SK-N-SH (cell line): ENCODE data around the gene PHEX. TPM values are rescaled to one million over a fixed set of nuclear protein-coding genes. Genes with fewer than 3 reads are reported as not detected.

Experiments used
- CTCF ChIA-PET: fragments of 300-600, 350-600 bp; formaldehyde crosslinking; extraction: SDS; loops from one replicate; lab custom pipeline; 2021; lab: Yijun Ruan, JAX
- POLR2A ChIA-PET: fragments of 350-600 bp; sonication (Branson Sonifier 250); formaldehyde crosslinking; extraction: SDS; loops from one replicate; lab custom pipeline; 2020; ENCODE audit warnings: antibody characterized with exemption, inconsistent platforms; lab: Yijun Ruan, JAX
- DNase-seq: peaks from one replicate; pipeline ENCODE4 v3.0.0; 2012
- H2AFZ ChIP-seq: fragments of 200-600 bp; sonication (generic); 2 replicates; pipeline ENCODE4 v1.8.1; 2016; ENCODE audit warnings: antibody characterized with exemption, mild to moderate bottlenecking, low read depth
- H3F3A ChIP-seq: fragments of 200-600 bp; sonication (generic); replicated peaks from 2 replicates; pipeline ENCODE3; 2016; ENCODE audit warnings: antibody characterized with exemption, mild to moderate bottlenecking; ENCODE audit not compliant: insufficient read depth
- H3K27ac ChIP-seq, 2 experiments: fragments of 200-500 bp in 1 of 2; fragments of 200-600 bp in 1 of 2; sonication (Bioruptor generic) in 1 of 2; sonication (generic), shearing (Covaris generic) in 1 of 2; 2 replicates each; pipeline versions ENCODE4 v1.5.1 to v1.6.1; 2014 to 2016; ENCODE audit warnings: low read depth in 2 of 2, inconsistent platforms in 1 of 2, low read length in 1 of 2, mild to moderate bottlenecking in 1 of 2, mixed read lengths in 1 of 2
- H3K27me3 ChIP-seq: fragments of 200-600 bp; sonication (generic), shearing (Covaris generic); 2 replicates; pipeline ENCODE4 v1.6.1; 2016; ENCODE audit warnings: mixed run types; ENCODE audit not compliant: insufficient read depth
- H3K36me3 ChIP-seq, 2 experiments: fragments of 200-500 bp in 1 of 2; fragments of 200-600 bp in 1 of 2; sonication (Bioruptor generic) in 1 of 2; sonication (generic) in 1 of 2; replicated peaks in 1 of 2; 2 replicates each; pipeline versions ENCODE3 to v1.5.1; 2014 to 2016; ENCODE audit warnings: low read length in 1 of 2, mild to moderate bottlenecking in 1 of 2; ENCODE audit not compliant: insufficient read depth in 2 of 2, control insufficient read depth in 1 of 2
- H3K4me1 ChIP-seq, 2 experiments: fragments of 200-500 bp in 1 of 2; fragments of 200-600 bp in 1 of 2; sonication (Bioruptor generic) in 1 of 2; sonication (generic), shearing (Covaris generic) in 1 of 2; 2 replicates each; pipeline versions ENCODE4 v1.5.1 to v1.6.1; 2014 to 2016; ENCODE audit warnings: low read depth in 1 of 2, low read length in 1 of 2, mixed run types in 1 of 2; ENCODE audit not compliant: insufficient read depth in 2 of 2, control insufficient read depth in 1 of 2
- H3K4me2 ChIP-seq: fragments of 200-600 bp; sonication (generic), shearing (Covaris generic); 2 replicates; pipeline ENCODE4 v1.6.1; 2017; ENCODE audit warnings: mixed run types
- H3K4me3 ChIP-seq, 2 experiments: fragments of 200-500 bp in 1 of 2; fragments of 200-600 bp in 1 of 2; sonication (Bioruptor generic) in 1 of 2; sonication (generic), shearing (Covaris generic) in 1 of 2; 2 replicates each; pipeline versions ENCODE4 v1.5.1 to v1.8.1; 2014 to 2016; ENCODE audit warnings: low read depth in 2 of 2, inconsistent platforms in 1 of 2, low read length in 1 of 2, mild to moderate bottlenecking in 1 of 2, mixed read lengths in 1 of 2, moderate library complexity in 1 of 2
- H3K79me2 ChIP-seq: fragments of 200-600 bp; sonication (generic); 2 replicates; pipeline ENCODE4 v1.8.1; 2017; ENCODE audit warnings: mild to moderate bottlenecking; ENCODE audit not compliant: insufficient read depth
- H3K9ac ChIP-seq: fragments of 200-600 bp; sonication (generic); 2 replicates; pipeline ENCODE4 v1.6.1; 2017; ENCODE audit warnings: mixed run types
- H3K9me2 ChIP-seq: fragments of 200-600 bp; sonication (generic); 2 replicates; pipeline ENCODE4 v1.6.1; 2017; ENCODE audit warnings: mixed run types
- H3K9me3 ChIP-seq: fragments of 200-600 bp; sonication (generic); 2 replicates; pipeline ENCODE4 v1.6.1; 2017; ENCODE audit warnings: mixed run types, mild to moderate bottlenecking, moderate library complexity
- H4K20me1 ChIP-seq: fragments of 200-600 bp; sonication (generic); 2 replicates; pipeline ENCODE4 v1.6.1; 2017; ENCODE audit warnings: mild to moderate bottlenecking, mixed run types; ENCODE audit not compliant: insufficient read depth
- CTCF ChIP-seq: fragments of 200-600 bp; sonication (generic); IDR thresholded peaks from 2 replicates; pipeline ENCODE4 v1.6.1; 2017; ENCODE audit warnings: antibody characterized with exemption, mild to moderate bottlenecking, moderate library complexity
- ELF1 ChIP-seq: IDR thresholded peaks from 2 replicates; pipeline ENCODE4 v1.4.0; 2012
- EP300 ChIP-seq, 2 experiments: IDR thresholded peaks; 2 replicates each; pipeline versions ENCODE4 v1.4.0 to v1.6.1; 2012; ENCODE audit warnings: borderline replicate concordance in 1 of 2, low read depth in 1 of 2, low read length in 1 of 2
- EZH2phosphoT487 ChIP-seq: fragments of 200-600 bp; sonication (generic); IDR thresholded peaks from 2 replicates; pipeline ENCODE4 v1.6.1; 2017; ENCODE audit warnings: low read depth, mixed run types, mild to moderate bottlenecking, antibody characterized with exemption, moderate library complexity, borderline replicate concordance
- FOXJ3 ChIP-seq: sonication (generic); formaldehyde crosslinking; IDR thresholded peaks from 2 replicates; pipeline ENCODE4 v1.5.1; 2020; ENCODE audit warnings: mild to moderate bottlenecking, missing genetic modification reagents
- GATA2 ChIP-seq: sonication (generic); formaldehyde crosslinking; IDR thresholded peaks from 2 replicates; pipeline ENCODE4 v1.5.0; 2020; ENCODE audit warnings: mild to moderate bottlenecking, missing genetic modification reagents
- IRF3 ChIP-seq: fragments of 150-350 bp; IDR thresholded peaks from 2 replicates; pipeline ENCODE4 v1.6.1; 2016; ENCODE audit warnings: mild to moderate bottlenecking, low read depth, low read length
- JUND ChIP-seq: IDR thresholded peaks from 2 replicates; pipeline ENCODE4 v1.4.0; 2012
- MEF2A ChIP-seq: IDR thresholded peaks from 2 replicates; pipeline ENCODE4 v1.4.0; 2012; ENCODE audit warnings: low read depth, borderline replicate concordance
- NFIC ChIP-seq: IDR thresholded peaks from 2 replicates; pipeline ENCODE4 v1.4.0; 2012; ENCODE audit warnings: borderline replicate concordance
- NRF1 ChIP-seq: IDR thresholded peaks from 2 replicates; pipeline ENCODE4 v1.6.1; 2012; ENCODE audit warnings: low read depth, mild to moderate bottlenecking, low read length
- PBX3 ChIP-seq: IDR thresholded peaks from 2 replicates; pipeline ENCODE4; 2012
- POLR2AphosphoS5 ChIP-seq: IDR thresholded peaks from 2 replicates; pipeline ENCODE4 v1.6.1; 2012; ENCODE audit warnings: low read depth, low read length
- RAD21 ChIP-seq: IDR thresholded peaks from 2 replicates; pipeline ENCODE4 v1.6.1; 2012; ENCODE audit warnings: mild to moderate bottlenecking, low read length
- RFX5 ChIP-seq: IDR thresholded peaks from 2 replicates; pipeline ENCODE4 v1.6.1; 2012; ENCODE audit warnings: mild to moderate bottlenecking, improper control_type of control experiment, low read length
- SMC3 ChIP-seq: IDR thresholded peaks from 2 replicates; pipeline ENCODE4 v1.6.1; 2012; ENCODE audit warnings: low read depth, low read length, improper control_type of control experiment
- TCF12 ChIP-seq: IDR thresholded peaks from 2 replicates; pipeline ENCODE4 v1.4.0; 2012
- USF2 ChIP-seq: fragments of 150-350 bp; IDR thresholded peaks from 2 replicates; pipeline ENCODE4 v1.6.1; 2017; ENCODE audit warnings: antibody characterized with exemption, low read length, low read depth, borderline replicate concordance
- YY1 ChIP-seq: IDR thresholded peaks from 2 replicates; pipeline ENCODE4 v1.4.0; 2012; ENCODE audit warnings: low read depth, mild to moderate bottlenecking
- ZBTB33 ChIP-seq: IDR thresholded peaks from 2 replicates; pipeline ENCODE4 v1.4.0; 2012; ENCODE audit warnings: low read depth, borderline replicate concordance
- WGBS: methylation state at CpG from one replicate; pipeline ENCODE4 v1.1.6; 2017; ENCODE audit warnings: low lambda C conversion rate; 5-methylcytosine and 5-hydroxymethylcytosine counted together
- polyA plus RNA-seq, 3 experiments: library from polyadenylated mRNA; depleted of rRNA; stranded (reverse); fragments of >200 nt; gene quantifications; 2 replicates each; pipeline ENCODE4 v1.2.3, GENCODE V29; 2012

Gene PHEX
- polyA plus RNA-seq, 1 of the 3 experiments (the other 2 are of a cell fraction), result 0.35 TPM

GRCh38 chrX:22249371-22249770, 217.2 kb downstream of the PHEX start:
- Histone ChIP-seq H3K79me2 (no peaks in the 10 kb centered on the region), H2AFZ (no peak overlapping the region), H3K36me3 (no peaks in the 10 kb centered on the region), H3K9ac (no peak overlapping the region), H3K9me2 (no peaks in the 10 kb centered on the region), H3K4me1 (0 out of 4 replicates have a peak, but pooled peaks cover 0 to 7% of the 10 kb centered on the region in 2 experiments), H4K20me1 (no peaks in the 10 kb centered on the region), H3K4me3 (no peak overlapping the region), H3K27me3 (no peaks in the 10 kb centered on the region), H3K4me2 (no peak overlapping the region), H3K27ac (no peak overlapping the region), H3K9me3 (no peaks in the 10 kb centered on the region), H3F3A (peaks cover 21% of the 10 kb centered on the region)
- ChIA-PET CTCF (no interaction called here), POLR2A (no interaction called here)
- TF ChIP-seq NRF1 (no peak), TCF12 (0 out of 2 replicates have a peak, but pooled peaks have one; percentile 7)
- 26% methylated on average over 2 of the region's 2 CpGs for WGBS
- no peak for DNase-seq

- Histone ChIP-seq H3K4me1 (no peaks in the 10 kb centered on the region), H3F3A (no peaks in the 10 kb centered on the region), H3K27me3 (no peaks in the 10 kb centered on the region), H4K20me1 (no peaks in the 10 kb centered on the region), H3K36me3 (no peaks in the 10 kb centered on the region), H3K4me3 (no peak overlapping the region), H2AFZ (no peak overlapping the region), H3K79me2 (no peaks in the 10 kb centered on the region), H3K4me2 (no peak overlapping the region), H3K9me3 (no peaks in the 10 kb centered on the region), H3K9ac (no peak overlapping the region), H3K9me2 (no peaks in the 10 kb centered on the region), H3K27ac (no peak overlapping the region)
- POLR2A ChIA-PET, result no interaction called here
- no peak for DNase-seq
- TF ChIP-seq NFIC, result no peak
- no peak for TF ChIP-seq JUND
- no peak for TF ChIP-seq PBX3
- no peak for TF ChIP-seq YY1
- no peak for TF ChIP-seq USF2
- TF ChIP-seq IRF3, result no peak
- TF ChIP-seq SMC3, result no peak
- no peak for TF ChIP-seq EZH2phosphoT487
- TF ChIP-seq FOXJ3 (CRISPR knock-in tag), result no peak
- no peak for TF ChIP-seq MEF2A
- TF ChIP-seq CTCF, result no peak
- TF ChIP-seq TCF12, result no peak
- TF ChIP-seq GATA2, result no peak
- no peak for TF ChIP-seq ZBTB33
- TF ChIP-seq EP300 (IDR thresholded peaks at IDR 0.05; ENCODE audit: borderline replicate concordance in 1 of 2, low read depth in 1 of 2, low read length in 1 of 2), result no peak
- TF ChIP-seq ELF1, result no peak
- TF ChIP-seq POLR2AphosphoS5, result no peak
- TF ChIP-seq RFX5, result no peak
- no peak for TF ChIP-seq RAD21
- WGBS, result 43% methylated on average over 6 of the region's 6 CpGs
- CTCF ChIA-PET, result no interaction called here
Observed at GRCh38 chrX:22268706-22269105, 236.6 kb downstream of the PHEX start.
